Stimulated activated CD8-positive, alpha-beta memory T cell treated with anti-CD3 and anti-CD28 coated beads, Interleukin-12 subunit alpha, Interleukin-12 subunit beta, amount 100 ng/mL, for 24 hours (primary cell): ENCODE measurements around the gene AFF1.
"Not testable (repeated sequence)": the region's sequence is repeated elsewhere in the genome, so short reads cannot be mapped to it uniquely, and the experiment has no call there.

Source experiments
- DNase-seq: peaks from one replicate; pipeline ENCODE4 v3.0.0-alpha.2; 2020; ENCODE audit errors: extremely low read depth

The AFF1 gene

GRCh38 chr4:87036713-87037112 lies 101.9 kb downstream of the AFF1 start:
- no peak for DNase-seq

GRCh38 chr4:87037171-87037570 lies 102.4 kb downstream of the AFF1 start:
- DNase-seq: not testable (repeated sequence)

GRCh38 chr4:87037671-87038334 lies 103.0 kb downstream of the AFF1 start:
- DNase-seq: no peak

- DNase-seq: no peak
Measured at GRCh38 chr4:87038837-87039615, 104.2 kb downstream of the AFF1 start.

- no peak for DNase-seq
Measured at GRCh38 chr4:87041141-87041540, 106.3 kb downstream of the AFF1 start.

- no peak for DNase-seq
Measured at GRCh38 chr4:87042221-87042620, 107.4 kb downstream of the AFF1 start.

GRCh38 chr4:87042986-87043820 lies 108.4 kb downstream of the AFF1 start:
- DNase-seq: no peak

GRCh38 chr4:87044511-87045233 lies 109.9 kb downstream of the AFF1 start:
- DNase-seq: no peak

GRCh38 chr4:87045234-87045558 lies 110.4 kb downstream of the AFF1 start:
- no peak for DNase-seq

- DNase-seq: no peak
Measured at GRCh38 chr4:87045659-87046058, 110.8 kb downstream of the AFF1 start.

GRCh38 chr4:87046121-87046551 lies 111.3 kb downstream of the AFF1 start:
- no peak for DNase-seq

- no peak for DNase-seq
Measured at GRCh38 chr4:87047281-87047798, 112.5 kb downstream of the AFF1 start.

GRCh38 chr4:87049508-87049907 lies 114.7 kb downstream of the AFF1 start:
- no peak for DNase-seq

- no peak for DNase-seq
Measured at GRCh38 chr4:87050596-87050995, 115.8 kb downstream of the AFF1 start.

GRCh38 chr4:87051121-87051713 lies 116.4 kb downstream of the AFF1 start:
- DNase-seq: no peak

- DNase-seq: no peak
Measured at GRCh38 chr4:87052615-87053014, 117.8 kb downstream of the AFF1 start.

GRCh38 chr4:87053176-87053658 lies 118.4 kb downstream of the AFF1 start:
- no peak for DNase-seq

GRCh38 chr4:87053802-87054767 lies 119.3 kb downstream of the AFF1 start:
- no peak for DNase-seq

- no peak for DNase-seq
Measured at GRCh38 chr4:87054900-87055299, 120.1 kb downstream of the AFF1 start.

- DNase-seq: no peak
Measured at GRCh38 chr4:87055311-87055710, 120.5 kb downstream of the AFF1 start.
